H9 (cell line): ENCODE results near the gene VEZT. TPM values are rescaled to one million over a fixed set of nuclear protein-coding genes. Genes with fewer than 3 reads are reported as not detected.

Experiments used
- DNase-seq: peaks from one replicate; pipeline ENCODE4 v3.0.0-alpha.2; 2017
- H2AFZ ChIP-seq: one replicate; pipeline ENCODE4 v1.6.1; 2013; ENCODE audit warnings: mild to moderate bottlenecking, low read length, control low read depth, moderate library complexity
- H2AK5ac ChIP-seq: 2 replicates; pipeline ENCODE4 v1.6.1; 2013; ENCODE audit warnings: low read length, control low read depth, mixed read lengths; ENCODE audit not compliant: insufficient read length
- H2BK120ac ChIP-seq: one replicate; pipeline ENCODE4 v1.6.1; 2013; ENCODE audit warnings: low read depth, mild to moderate bottlenecking, low read length, control low read depth, inconsistent platforms; ENCODE audit not compliant: poor library complexity, severe bottlenecking
- H2BK12ac ChIP-seq: 2 replicates; pipeline ENCODE4 v1.6.1; 2013; ENCODE audit warnings: low read length, control low read depth, mixed read lengths, low read depth; ENCODE audit not compliant: insufficient read length
- H2BK15ac ChIP-seq: 2 replicates; pipeline ENCODE4 v1.6.1; 2013; ENCODE audit warnings: low read depth, low read length, control low read depth
- H2BK20ac ChIP-seq: one replicate; pipeline ENCODE4 v1.6.1; 2013; ENCODE audit warnings: low read depth, mild to moderate bottlenecking, low read length, control low read depth, inconsistent platforms; ENCODE audit not compliant: poor library complexity, severe bottlenecking
- H2BK5ac ChIP-seq: 2 replicates; pipeline ENCODE4 v1.6.1; 2013; ENCODE audit warnings: low read length, control low read depth, mixed read lengths; ENCODE audit not compliant: insufficient read length
- H3K14ac ChIP-seq: 2 replicates; pipeline ENCODE4 v1.6.1; 2013; ENCODE audit warnings: low read length, control low read depth; ENCODE audit not compliant: insufficient read depth
- H3K18ac ChIP-seq: 2 replicates; pipeline ENCODE4 v1.6.1; 2013; ENCODE audit warnings: low read depth, mild to moderate bottlenecking, mixed read lengths, low read length, control low read depth; ENCODE audit not compliant: insufficient read length
- H3K23ac ChIP-seq: 2 replicates; pipeline ENCODE4 v1.6.1; 2013; ENCODE audit warnings: low read length, control low read depth, mixed read lengths, low read depth; ENCODE audit not compliant: insufficient read length
- H3K23me2 ChIP-seq: 2 replicates; pipeline ENCODE4 v1.6.1; 2013; ENCODE audit warnings: low read depth, mild to moderate bottlenecking, mixed read lengths, low read length, control low read depth; ENCODE audit not compliant: insufficient read length, poor library complexity, severe bottlenecking
- H3K27ac ChIP-seq: 2 replicates; pipeline ENCODE4 v1.5.1; 2013; ENCODE audit warnings: low read length, control low read depth, mixed read lengths, low read depth; ENCODE audit not compliant: insufficient read length
- H3K27me3 ChIP-seq: 2 replicates; pipeline ENCODE4 v1.6.1; 2013; ENCODE audit warnings: low read length, control low read depth, inconsistent platforms; ENCODE audit not compliant: insufficient read depth
- H3K4ac ChIP-seq: 2 replicates; pipeline ENCODE4 v1.6.1; 2013; ENCODE audit warnings: low read depth, mild to moderate bottlenecking, control low read depth, inconsistent platforms, low read length, moderate library complexity
- H3K4me1 ChIP-seq: 2 replicates; pipeline ENCODE4 v1.6.1; 2013; ENCODE audit warnings: low read length, control low read depth, inconsistent platforms; ENCODE audit not compliant: insufficient read depth
- H3K4me2 ChIP-seq: 2 replicates; pipeline ENCODE4 v1.6.1; 2013; ENCODE audit warnings: low read length, control low read depth, mixed read lengths; ENCODE audit not compliant: insufficient read length, insufficient read depth
- H3K56ac ChIP-seq: 2 replicates; pipeline ENCODE4 v1.6.1; 2013; ENCODE audit warnings: low read depth, mild to moderate bottlenecking, mixed read lengths, low read length, control low read depth; ENCODE audit not compliant: insufficient read length
- H3K79me1 ChIP-seq: 2 replicates; pipeline ENCODE4 v1.6.1; 2013; ENCODE audit warnings: low read depth, mild to moderate bottlenecking, moderate library complexity, low read length, control low read depth, inconsistent platforms; ENCODE audit not compliant: insufficient read depth, poor library complexity, severe bottlenecking
- H3K79me2 ChIP-seq: 2 replicates; pipeline ENCODE4 v1.6.1; 2013; ENCODE audit warnings: low read length, control low read depth, inconsistent platforms; ENCODE audit not compliant: insufficient read depth
- H3K9ac ChIP-seq: 2 replicates; pipeline ENCODE4 v1.6.1; 2013; ENCODE audit warnings: low read length, control low read depth, mixed read lengths; ENCODE audit not compliant: insufficient read length; ENCODE audit errors: extremely low read depth
- H3K9me3 ChIP-seq: one replicate; pipeline ENCODE4 v1.6.1; 2013; ENCODE audit warnings: low read depth, low read length, inconsistent platforms; ENCODE audit not compliant: control insufficient read depth
- H3T11ph ChIP-seq: one replicate; pipeline ENCODE4 v1.6.1; 2013; ENCODE audit warnings: mild to moderate bottlenecking, low read length, control low read depth, inconsistent platforms
- H4K20me1 ChIP-seq: one replicate; pipeline ENCODE4 v1.6.1; 2013; ENCODE audit not compliant: control insufficient read depth, insufficient read length, insufficient read depth
- H4K5ac ChIP-seq: 2 replicates; pipeline ENCODE4 v1.6.1; 2013; ENCODE audit warnings: low read depth, mild to moderate bottlenecking, mixed read lengths, low read length, control low read depth; ENCODE audit not compliant: insufficient read length
- H4K8ac ChIP-seq: replicated peaks from 2 replicates; pipeline ENCODE4 v1.6.1; 2013; ENCODE audit warnings: low read length, control low read depth, mixed read lengths, low read depth; ENCODE audit not compliant: insufficient read length
- H4K91ac ChIP-seq: 2 replicates; pipeline ENCODE4 v1.6.1; 2013; ENCODE audit warnings: low read depth, mild to moderate bottlenecking, moderate library complexity, mixed read lengths, low read length, control low read depth; ENCODE audit not compliant: insufficient read length
- H3K27ac Mint-ChIP-seq, 3 experiments: 2 replicates in 2 of 3; 3 replicates in 1 of 3; pipeline ENCODE4 v1.8.0; 2020 to 2021; ENCODE audit warnings: mixed read lengths in 3 of 3, mild to moderate bottlenecking in 1 of 3, moderate library complexity in 1 of 3
- H3K27me3 Mint-ChIP-seq: 2 replicates; pipeline ENCODE4 v1.8.0; 2021; ENCODE audit warnings: low read depth, mild to moderate bottlenecking, moderate library complexity, mixed read lengths
- H3K36me3 Mint-ChIP-seq, 3 experiments: 2 replicates in 2 of 3; 3 replicates in 1 of 3; pipeline ENCODE4 v1.8.0; 2020 to 2021; ENCODE audit warnings: low read depth in 3 of 3, mixed read lengths in 3 of 3; ENCODE audit not compliant: insufficient read depth in 1 of 3
- H3K4me1 Mint-ChIP-seq, 2 experiments: 2 replicates each; pipeline ENCODE4 v1.8.0; 2020; ENCODE audit warnings: mixed read lengths in 2 of 2
- H3K4me3 Mint-ChIP-seq, 2 experiments: 2 replicates in 1 of 2; 3 replicates in 1 of 2; pipeline ENCODE4 v1.8.0; 2020 to 2021; ENCODE audit warnings: mild to moderate bottlenecking in 2 of 2, mixed read lengths in 2 of 2, moderate library complexity in 1 of 2
- H3K9me3 Mint-ChIP-seq, 2 experiments: 2 replicates in 1 of 2; 3 replicates in 1 of 2; pipeline ENCODE4 v1.8.0; 2020; ENCODE audit warnings: mild to moderate bottlenecking in 2 of 2, mixed read lengths in 2 of 2, moderate library complexity in 1 of 2
- WGBS: extraction: QIAGEN DNeasy Blood & Tissue Kit; methylation state at CpG from one replicate; pipeline ENCODE4 v1.1.7; 2013; ENCODE audit warnings: missing lambda C conversion rate, low lambda C conversion rate, mixed read lengths; ENCODE audit not compliant: insufficient read length; ENCODE audit errors: extremely low coverage; 5-methylcytosine and 5-hydroxymethylcytosine counted together
- microRNA-seq: library from miRNA; unstranded; fragments of <30 nt; microRNA quantifications from one replicate; pipeline ENCODE4, GENCODE V29; 2020; ENCODE audit warnings: borderline microRNAs expressed
- total RNA-seq: library from RNA; stranded (reverse); gene quantifications from 2 replicates; pipeline ENCODE4 v1.2.1, GENCODE V29; 2021
- TF ChIP-seq, protein P1 (sequence below): fragments of 200-600 bp; sonication (generic); conservative IDR thresholded peaks from 3 replicates; pipeline ENCODE4 v1.8.0; 2021; ENCODE audit warnings: antibody characterized with exemption, mild to moderate bottlenecking

The VEZT gene
- total RNA-seq, 1 experiment from 2014 or later: 69.8 TPM

DNA sequence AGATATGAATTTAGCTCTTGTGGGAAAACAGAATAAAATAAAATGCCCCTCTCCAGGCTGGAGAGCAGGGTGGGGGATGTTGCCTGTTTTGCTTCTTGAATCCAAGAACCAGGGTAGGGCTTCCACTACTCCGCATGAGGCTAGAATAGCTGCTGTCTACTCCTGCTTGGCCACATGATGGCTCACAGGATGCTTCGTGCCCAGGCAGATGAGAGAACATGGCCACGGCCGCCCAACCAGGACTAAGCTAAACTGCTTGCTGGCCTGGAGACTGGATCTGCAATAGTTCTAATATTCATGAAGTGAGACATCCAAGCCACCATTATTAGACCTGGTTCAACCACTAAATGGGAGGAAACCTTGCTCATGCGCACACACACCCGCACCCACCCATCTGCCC lies 134.1 kb downstream of the VEZT start:
- Histone ChIP-seq H3K4ac (no peak overlapping the region), H3K27ac (no peak overlapping the region), H3K79me1 (no peaks in the 10 kb centered on the region), H3K4me2 (no peak overlapping the region), H3T11ph (no peak overlapping the region), H4K91ac (no peak overlapping the region), H2BK12ac (no peak overlapping the region), H3K23me2 (no peaks in the 10 kb centered on the region), H4K8ac (no peak overlapping the region), H4K20me1 (no peaks in the 10 kb centered on the region), H2BK20ac (no peak overlapping the region), H2BK5ac (no peak overlapping the region), H2AK5ac (no peak overlapping the region), H4K5ac (no peak overlapping the region), H2BK120ac (no peak overlapping the region), H3K9ac (no peak overlapping the region), H3K18ac (no peak overlapping the region), H2BK15ac (no peak overlapping the region), H3K56ac (no peak overlapping the region), H3K27me3 (no peaks in the 10 kb centered on the region), H2AFZ (no peak overlapping the region), H3K23ac (no peak overlapping the region), H3K79me2 (peaks cover 2% of the 10 kb centered on the region; the same call in 1 of the 2 replicates), H3K14ac (no peak overlapping the region), H3K9me3 (no peaks in the 10 kb centered on the region), H3K4me1 (no peaks in the 10 kb centered on the region)
- Mint-ChIP-seq H3K27ac (no peak overlapping the region; a peak in 1 of 7 replicates), H3K27me3 (no peaks in the 10 kb centered on the region), H3K36me3 (no peaks in the 10 kb centered on the region), H3K4me3 (no peak overlapping the region), H3K9me3 (no peaks in the 10 kb centered on the region), H3K4me1 (peaks cover 11 to 14% of the 10 kb centered on the region in 2 experiments)
- WGBS: no CpG with 5 or more reads among the region's 6 CpGs
- DNase-seq: no peak
- TF ChIP-seq, protein P1, sequence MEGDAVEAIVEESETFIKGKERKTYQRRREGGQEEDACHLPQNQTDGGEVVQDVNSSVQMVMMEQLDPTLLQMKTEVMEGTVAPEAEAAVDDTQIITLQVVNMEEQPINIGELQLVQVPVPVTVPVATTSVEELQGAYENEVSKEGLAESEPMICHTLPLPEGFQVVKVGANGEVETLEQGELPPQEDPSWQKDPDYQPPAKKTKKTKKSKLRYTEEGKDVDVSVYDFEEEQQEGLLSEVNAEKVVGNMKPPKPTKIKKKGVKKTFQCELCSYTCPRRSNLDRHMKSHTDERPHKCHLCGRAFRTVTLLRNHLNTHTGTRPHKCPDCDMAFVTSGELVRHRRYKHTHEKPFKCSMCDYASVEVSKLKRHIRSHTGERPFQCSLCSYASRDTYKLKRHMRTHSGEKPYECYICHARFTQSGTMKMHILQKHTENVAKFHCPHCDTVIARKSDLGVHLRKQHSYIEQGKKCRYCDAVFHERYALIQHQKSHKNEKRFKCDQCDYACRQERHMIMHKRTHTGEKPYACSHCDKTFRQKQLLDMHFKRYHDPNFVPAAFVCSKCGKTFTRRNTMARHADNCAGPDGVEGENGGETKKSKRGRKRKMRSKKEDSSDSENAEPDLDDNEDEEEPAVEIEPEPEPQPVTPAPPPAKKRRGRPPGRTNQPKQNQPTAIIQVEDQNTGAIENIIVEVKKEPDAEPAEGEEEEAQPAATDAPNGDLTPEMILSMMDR: no peak; the same call in 2 of the 3 replicates

Small RNAs within 50 kb of the gene (microRNA-seq; reads per million reads assigned to microRNA genes)
- gene MIR331 (67.5 reads per million, percentile 68 among the genes with 10 or more reads in this experiment), gene MIR3685 (not detected)

Other genes starting within 250 kb of the VEZT start
- gene NDUFA12, start 214.1 kb upstream of the VEZT start, total RNA-seq: 104 and 105 TPM in 2 replicates
- gene NR2C1, start 144.2 kb upstream of the VEZT start, total RNA-seq: 42.5 and 47.0 TPM in 2 replicates
- 35.7 and 39.5 TPM in 2 replicates for gene FGD6, start 340 bp upstream of the VEZT start, total RNA-seq